Measurements from ENCODE around the gene PCNT. TPM values are rescaled to one million over a fixed set of nuclear protein-coding genes. Genes with fewer than 3 reads are reported as not detected.
A peak's percentile ranks its signal among the peaks of the same experiment; 100 is the strongest.

The PCNT gene
- total RNA-seq, 2 experiments from 2014 or later = 54.4 to 55.5 TPM

DNA sequence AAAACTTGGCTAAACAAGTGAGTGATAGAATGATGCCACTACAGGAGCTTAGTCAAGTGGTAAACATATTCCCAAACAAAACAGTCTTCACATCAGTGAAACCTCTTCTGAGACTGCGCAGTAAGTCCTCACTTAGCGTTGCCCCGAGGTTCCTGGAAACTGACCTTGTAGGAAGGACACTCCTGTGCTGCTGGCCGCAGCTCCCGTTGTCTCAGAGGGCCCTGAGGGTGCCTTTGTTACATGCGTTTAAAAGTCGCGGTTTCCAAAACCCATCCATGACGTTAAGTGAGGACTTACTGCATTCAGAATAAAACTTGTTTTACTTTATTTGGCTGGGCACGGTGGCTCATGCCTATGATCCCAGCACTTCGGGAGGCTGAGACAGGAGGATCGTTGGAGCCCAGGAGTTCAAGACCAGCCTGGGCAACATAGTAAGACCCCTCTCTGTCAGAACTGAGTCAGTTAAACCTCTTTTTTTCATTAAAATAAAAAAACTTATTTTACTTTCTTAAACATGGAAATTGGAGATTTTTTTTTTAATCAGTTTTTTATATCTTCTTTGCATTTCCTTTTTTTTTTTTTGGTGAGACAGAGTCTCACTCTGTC is 98.8 kb downstream of the PCNT start:
- DNase-seq (no peak), ATAC-seq (ENCODE audit: poor library complexity) (no peak)
- ChIA-PET CTCF (no interaction called here), POLR2A (no interaction called here)
- peak overlapping the region; percentile 73 for H3K27ac Mint-ChIP-seq
- peaks cover 35% of the 10 kb centered on the region for H3K36me3 Mint-ChIP-seq (ENCODE audit: low read depth)
- peaks cover 25% of the 10 kb centered on the region for H3K4me1 Mint-ChIP-seq (ENCODE audit: low read depth)
- Histone ChIP-seq H3K27ac (ENCODE audit: low read depth in 1 of 2, low read length in 2 of 2) (peak overlapping the region in 1 of 2 donors; percentile 29), H3K4me1 (ENCODE audit: insufficient read depth, low read length) (peaks cover 43% of the 10 kb centered on the region), H3K9me3 (ENCODE audit: control insufficient read depth in 1 of 2, insufficient read depth in 1 of 2, low read length in 2 of 2) (no peaks in the 10 kb centered on the region), H3K27me3 (ENCODE audit: control insufficient read depth in 1 of 2, insufficient read depth in 2 of 2, low read length in 2 of 2) (no peaks in the 10 kb centered on the region), H3K4me3 (ENCODE audit: low read length) (no peak overlapping the region), H3K36me3 (ENCODE audit: insufficient read depth, low read length) (peaks cover 37% of the 10 kb centered on the region)
- H3K4me3 Mint-ChIP-seq = no peak overlapping the region
- H3K9me3 Mint-ChIP-seq = no peaks in the 10 kb centered on the region
- H3K27me3 Mint-ChIP-seq = no peaks in the 10 kb centered on the region
- intact Hi-C loops (cut with DNase I, micrococcal nuclease) = no loop called here
- TF ChIP-seq, protein P1, sequence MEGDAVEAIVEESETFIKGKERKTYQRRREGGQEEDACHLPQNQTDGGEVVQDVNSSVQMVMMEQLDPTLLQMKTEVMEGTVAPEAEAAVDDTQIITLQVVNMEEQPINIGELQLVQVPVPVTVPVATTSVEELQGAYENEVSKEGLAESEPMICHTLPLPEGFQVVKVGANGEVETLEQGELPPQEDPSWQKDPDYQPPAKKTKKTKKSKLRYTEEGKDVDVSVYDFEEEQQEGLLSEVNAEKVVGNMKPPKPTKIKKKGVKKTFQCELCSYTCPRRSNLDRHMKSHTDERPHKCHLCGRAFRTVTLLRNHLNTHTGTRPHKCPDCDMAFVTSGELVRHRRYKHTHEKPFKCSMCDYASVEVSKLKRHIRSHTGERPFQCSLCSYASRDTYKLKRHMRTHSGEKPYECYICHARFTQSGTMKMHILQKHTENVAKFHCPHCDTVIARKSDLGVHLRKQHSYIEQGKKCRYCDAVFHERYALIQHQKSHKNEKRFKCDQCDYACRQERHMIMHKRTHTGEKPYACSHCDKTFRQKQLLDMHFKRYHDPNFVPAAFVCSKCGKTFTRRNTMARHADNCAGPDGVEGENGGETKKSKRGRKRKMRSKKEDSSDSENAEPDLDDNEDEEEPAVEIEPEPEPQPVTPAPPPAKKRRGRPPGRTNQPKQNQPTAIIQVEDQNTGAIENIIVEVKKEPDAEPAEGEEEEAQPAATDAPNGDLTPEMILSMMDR (IDR thresholded peaks at IDR 0.05) = no peak

DNA sequence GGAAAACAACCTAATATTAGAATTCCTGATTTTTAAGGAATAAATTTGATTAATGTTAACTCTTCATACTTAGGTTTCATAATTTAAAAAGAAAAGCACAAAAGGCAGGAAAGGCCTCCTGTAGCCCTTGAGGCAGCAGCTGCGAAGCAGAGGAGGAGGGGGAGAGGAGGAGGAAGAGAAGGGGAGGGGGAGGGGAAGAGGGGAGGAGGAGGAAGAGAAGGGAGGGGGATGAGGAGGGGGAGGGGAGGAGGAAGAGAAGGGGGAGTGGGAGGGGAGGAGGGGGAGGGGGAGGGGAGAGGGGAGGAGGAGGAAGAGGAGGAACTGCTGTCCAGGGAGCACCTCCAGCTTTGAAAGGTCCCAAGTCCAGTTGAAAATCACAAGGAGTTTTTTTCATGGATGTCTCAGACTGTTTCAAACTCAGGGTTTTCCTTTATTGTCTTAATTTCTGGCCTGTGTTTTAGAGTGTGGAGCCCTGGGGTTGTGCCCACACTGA is 99.6 kb downstream of the PCNT start:
- peaks cover 43% of the 10 kb centered on the region for H3K4me1 ChIP-seq (ENCODE audit: insufficient read depth, low read length)
- H3K27ac Mint-ChIP-seq = peak overlapping the region; percentile 94
- peaks cover 25% of the 10 kb centered on the region for H3K4me1 Mint-ChIP-seq (ENCODE audit: low read depth)
- CTCF ChIA-PET = no interaction called here
- H3K27ac ChIP-seq (ENCODE audit: low read depth in 1 of 2, low read length in 2 of 2) = peak overlapping the region; percentile 51 to 62
- no peaks in the 10 kb centered on the region for H3K9me3 Mint-ChIP-seq
- POLR2A ChIA-PET = interaction anchor here (1.2 to 1.4 kb wide), 4 partner anchors 34 to 212 kb away, joined by 3 to 4 read pairs (median 4); partner anchors contain the start of genes DIP2A and PRMT2
- no peaks in the 10 kb centered on the region for H3K9me3 ChIP-seq (ENCODE audit: control insufficient read depth in 1 of 2, insufficient read depth in 1 of 2, low read length in 2 of 2)
- DNase-seq = peak in 3 of 14 experiments; percentile 13 to 48 (median 44)
- H3K4me3 ChIP-seq (ENCODE audit: low read length) = no peak overlapping the region
- peaks cover 30% of the 10 kb centered on the region for H3K36me3 Mint-ChIP-seq (ENCODE audit: low read depth)
- peaks cover 40% of the 10 kb centered on the region for H3K36me3 ChIP-seq (ENCODE audit: insufficient read depth, low read length)
- no peaks in the 10 kb centered on the region for H3K27me3 Mint-ChIP-seq
- ATAC-seq (ENCODE audit: poor library complexity) = no peak
- H3K27me3 ChIP-seq (ENCODE audit: control insufficient read depth in 1 of 2, insufficient read depth in 2 of 2, low read length in 2 of 2) = no peaks in the 10 kb centered on the region
- H3K4me3 Mint-ChIP-seq = peak overlapping the region; percentile 60
- intact Hi-C loops (cut with DNase I, micrococcal nuclease) = no loop called here
- TF ChIP-seq, protein P1 (IDR thresholded peaks at IDR 0.05) = no peak

DNA sequence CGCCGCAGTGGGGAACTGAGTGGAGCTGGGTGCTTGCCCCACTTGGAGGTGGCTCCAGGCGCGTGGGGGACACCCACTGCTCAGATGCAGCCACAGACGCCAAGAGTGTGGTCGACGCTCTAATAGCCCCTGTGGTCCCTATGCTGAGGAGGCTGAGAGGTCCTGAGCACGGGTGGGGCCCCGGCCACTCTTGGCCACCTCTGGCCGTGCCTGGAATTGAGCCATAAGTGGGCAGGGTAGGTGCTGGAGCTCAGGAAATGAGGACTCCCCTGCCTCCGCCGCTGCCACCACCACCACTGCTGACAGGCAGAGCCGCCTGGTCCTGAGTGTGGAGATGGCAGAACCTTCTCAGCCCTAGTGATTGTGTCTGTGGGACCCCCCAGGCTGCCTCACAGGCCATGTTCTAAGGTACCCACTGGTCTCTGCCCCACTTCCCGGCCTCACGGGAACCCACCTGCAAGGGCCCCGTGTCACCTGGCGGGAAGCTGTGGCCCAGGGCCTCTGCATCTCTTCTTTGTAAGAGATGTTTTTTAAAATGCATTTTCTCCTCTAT is 100.2 kb downstream of the PCNT start:
- Mint-ChIP-seq H3K27me3 (no peaks in the 10 kb centered on the region), H3K9me3 (no peaks in the 10 kb centered on the region), H3K4me3 (peak overlapping the region; percentile 60), H3K27ac (peak overlapping the region; percentile 94), H3K36me3 (ENCODE audit: low read depth) (peaks cover 24% of the 10 kb centered on the region), H3K4me1 (ENCODE audit: low read depth) (peaks cover 25% of the 10 kb centered on the region)
- DNase-seq (peak in 5 of 14 experiments; percentile 7 to 55 (median 51)), ATAC-seq (ENCODE audit: poor library complexity) (peak; percentile 32)
- POLR2A ChIA-PET = interaction anchor here (1.2 to 1.4 kb wide), 4 partner anchors 33 to 212 kb away, joined by 3 to 4 read pairs (median 4); partner anchors contain the start of genes DIP2A and PRMT2
- peaks cover 43% of the 10 kb centered on the region for H3K36me3 ChIP-seq (ENCODE audit: insufficient read depth, low read length)
- H3K9me3 ChIP-seq (ENCODE audit: control insufficient read depth in 1 of 2, insufficient read depth in 1 of 2, low read length in 2 of 2) = no peaks in the 10 kb centered on the region
- intact Hi-C loops (cut with DNase I, micrococcal nuclease) = no loop called here
- H3K27ac ChIP-seq (ENCODE audit: low read depth in 1 of 2, low read length in 2 of 2) = peak overlapping the region; percentile 51 to 62
- peak overlapping the region; percentile 20 for H3K4me3 ChIP-seq (ENCODE audit: low read length)
- CTCF ChIA-PET = no interaction called here
- H3K27me3 ChIP-seq (ENCODE audit: control insufficient read depth in 1 of 2, insufficient read depth in 2 of 2, low read length in 2 of 2) = no peaks in the 10 kb centered on the region
- TF ChIP-seq, protein P1 (IDR thresholded peaks at IDR 0.05) = no peak
- peaks cover 43% of the 10 kb centered on the region for H3K4me1 ChIP-seq (ENCODE audit: insufficient read depth, low read length)
